NT2/D1 (cell line): ENCODE results near the gene ARHGAP45.

ENCODE experiments used
- DNase-seq: peaks from one replicate; pipeline ENCODE4 v3.0.0-alpha.2; 2011; ENCODE audit warnings: low read depth, low spot score
- H3K27me3 ChIP-seq: 2 replicates; pipeline ENCODE4 v1.6.0; 2011; ENCODE audit warnings: mild to moderate bottlenecking; ENCODE audit not compliant: insufficient read length, insufficient read depth
- H3K36me3 ChIP-seq: 2 replicates; pipeline ENCODE4 v1.6.1; 2011; ENCODE audit warnings: mild to moderate bottlenecking, low read length, mixed read lengths; ENCODE audit not compliant: insufficient read depth, insufficient read length
- H3K4me1 ChIP-seq: 2 replicates; pipeline ENCODE4 v1.5.1; 2011; ENCODE audit not compliant: insufficient read depth, insufficient read length
- H3K4me3 ChIP-seq: 2 replicates; pipeline ENCODE4 v1.5.1; 2011; ENCODE audit warnings: low read depth; ENCODE audit not compliant: insufficient read length
- H3K9ac ChIP-seq: 2 replicates; pipeline ENCODE4 v1.6.0; 2011; ENCODE audit warnings: low read depth; ENCODE audit not compliant: insufficient read length
- H3K9me3 ChIP-seq: 2 replicates; pipeline ENCODE4 v1.5.1; 2011; ENCODE audit warnings: mild to moderate bottlenecking, low read length; ENCODE audit not compliant: insufficient read depth
- SUZ12 ChIP-seq: IDR thresholded peaks from 2 replicates; pipeline ENCODE4 v1.6.1; 2011; ENCODE audit not compliant: insufficient read length, insufficient read depth; ENCODE audit errors: extremely low read depth
- YY1 ChIP-seq: IDR thresholded peaks from 2 replicates; pipeline ENCODE4 v1.6.1; 2011; ENCODE audit not compliant: insufficient read length, insufficient read depth
- ZNF274 ChIP-seq: IDR thresholded peaks from 2 replicates; pipeline ENCODE4 v1.6.1; 2011; ENCODE audit warnings: mild to moderate bottlenecking, low read depth, low read length

Gene ARHGAP45

DNA sequence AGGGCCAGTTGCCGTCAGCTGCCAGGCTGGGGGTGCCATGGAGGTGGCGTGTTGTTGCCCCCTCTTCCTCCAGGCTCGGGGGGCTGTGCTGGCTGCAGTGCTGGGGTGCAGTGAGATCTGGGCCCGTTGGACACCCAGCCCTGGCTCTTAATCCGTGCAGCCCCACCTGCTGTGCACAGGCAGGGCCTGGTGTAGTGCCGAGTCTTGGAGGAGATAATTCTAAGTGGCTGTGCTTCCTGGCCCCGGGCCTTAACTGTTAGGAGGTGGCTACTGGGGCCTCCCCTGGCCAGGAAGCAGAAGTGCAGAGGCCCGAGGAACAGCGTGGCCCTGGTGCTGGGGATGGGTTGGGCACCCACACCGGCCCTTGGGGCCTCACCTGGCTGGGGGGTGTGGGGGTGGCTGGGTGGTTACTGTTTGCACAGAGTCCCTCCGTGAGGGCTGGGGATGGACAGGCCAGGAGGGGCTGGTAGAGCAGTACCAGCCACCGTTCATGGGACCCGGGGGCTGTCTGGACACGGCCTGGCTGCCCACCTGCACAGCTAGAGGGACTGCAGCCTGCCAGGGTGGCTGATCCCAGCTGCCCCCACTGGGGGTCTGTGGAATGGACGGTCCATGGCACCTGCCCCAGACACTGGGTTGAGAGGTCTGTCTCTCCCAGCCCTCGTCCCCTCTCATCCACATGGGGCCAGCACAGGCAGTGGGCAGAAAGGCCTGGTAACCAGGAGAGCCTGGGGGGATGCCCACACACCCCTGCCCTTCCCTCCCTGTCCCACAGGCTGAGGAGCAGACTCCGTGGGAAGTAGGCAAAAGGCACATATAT is 40.1 kb downstream of the ARHGAP45 start:
- TF ChIP-seq SUZ12 (no peak), ZNF274 (no peak), YY1 (no peak)
- H3K4me1 ChIP-seq, result peaks cover 19% of the 10 kb centered on the region
- peaks cover 57% of the 10 kb centered on the region for H3K36me3 ChIP-seq
- H3K4me3 ChIP-seq, result no peak overlapping the region
- no peaks in the 10 kb centered on the region for H3K9me3 ChIP-seq
- peak overlapping the region; percentile 42 for H3K9ac ChIP-seq
- no peaks in the 10 kb centered on the region for H3K27me3 ChIP-seq
- no peak for DNase-seq

DNA sequence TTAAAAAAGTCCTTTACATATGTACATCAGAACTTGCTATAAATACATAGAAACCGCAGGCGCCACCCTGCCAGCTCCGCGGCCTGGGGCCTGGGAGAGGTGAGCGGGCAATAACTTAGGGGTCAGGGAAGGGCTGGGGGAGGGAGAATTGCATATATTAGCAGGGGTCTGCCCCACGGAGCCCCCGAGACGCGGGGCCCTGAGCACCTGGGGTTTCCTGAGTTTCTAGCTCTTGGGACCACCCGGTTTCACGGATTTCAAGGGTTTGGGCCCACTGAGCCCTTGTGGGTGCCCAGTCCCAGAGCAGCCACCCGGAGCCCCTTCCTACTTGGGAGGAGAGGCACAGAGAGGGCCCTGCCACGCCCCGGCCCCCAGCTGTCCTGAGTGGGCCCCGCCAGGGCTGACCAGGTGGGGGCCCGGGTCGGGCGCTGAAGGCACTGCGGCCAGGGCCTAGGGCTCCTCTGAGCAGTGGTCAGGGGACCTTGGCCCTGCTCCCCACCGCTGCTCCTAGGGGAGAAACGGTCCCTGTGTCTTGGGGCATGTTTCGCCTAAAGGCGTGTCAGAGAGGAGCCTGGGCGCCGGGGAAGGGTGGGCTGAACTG is 40.8 kb downstream of the ARHGAP45 start:
- peak overlapping the region; percentile 42 for H3K9ac ChIP-seq
- H3K4me1 ChIP-seq, result peaks cover 21% of the 10 kb centered on the region
- no peak for DNase-seq
- no peaks in the 10 kb centered on the region for H3K27me3 ChIP-seq
- no peaks in the 10 kb centered on the region for H3K9me3 ChIP-seq
- H3K4me3 ChIP-seq, result no peak overlapping the region
- TF ChIP-seq ZNF274 (no peak), SUZ12 (no peak), YY1 (no peak)
- peaks cover 63% of the 10 kb centered on the region for H3K36me3 ChIP-seq

DNA sequence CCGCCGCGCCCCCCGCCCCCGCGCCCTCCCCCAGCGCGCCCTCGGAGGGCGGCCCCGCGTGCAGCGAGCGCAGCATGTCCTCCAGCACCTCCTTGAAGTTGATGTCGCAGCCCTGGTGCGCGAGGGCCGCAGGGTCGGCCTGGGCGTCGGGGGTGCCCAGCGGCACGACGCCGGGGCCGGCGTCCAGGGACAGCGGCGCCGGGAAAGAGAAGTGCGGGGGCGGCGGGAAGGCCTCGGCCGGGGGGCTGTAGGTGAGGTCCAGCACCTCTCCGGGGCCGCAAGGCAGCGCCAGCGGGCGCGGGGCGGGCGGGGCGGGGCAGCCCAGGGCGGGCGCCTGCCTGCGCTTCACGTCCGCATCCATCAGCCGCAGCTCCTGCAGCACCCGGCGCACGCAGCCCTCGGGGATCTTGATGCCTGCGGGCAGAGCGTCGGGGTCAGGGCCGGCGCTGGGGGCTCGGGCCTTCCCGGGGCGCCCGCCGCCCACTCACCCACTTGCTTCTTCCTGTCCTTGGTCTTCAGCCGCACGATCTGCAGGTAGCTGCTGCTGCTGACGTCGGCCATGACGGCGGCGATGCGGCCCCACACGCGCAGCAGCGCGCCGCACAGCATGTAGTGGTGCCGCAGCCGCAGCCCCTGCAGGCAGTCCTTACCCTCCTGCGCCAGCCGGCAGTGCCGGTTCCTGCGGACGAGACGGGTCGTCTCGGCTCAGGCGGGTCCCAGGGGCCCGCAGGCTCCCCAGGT is 41.5 kb downstream of the ARHGAP45 start:
- Histone ChIP-seq H3K9ac (no peak overlapping the region), H3K27me3 (no peaks in the 10 kb centered on the region), H3K9me3 (no peaks in the 10 kb centered on the region), H3K36me3 (peaks cover 70% of the 10 kb centered on the region), H3K4me3 (no peak overlapping the region), H3K4me1 (peaks cover 25% of the 10 kb centered on the region)
- no peak for TF ChIP-seq YY1
- no peak for TF ChIP-seq ZNF274
- no peak for DNase-seq

GRCh38 chr19:1109032-1109551 is 42.1 kb downstream of the ARHGAP45 start:
- peaks cover 76% of the 10 kb centered on the region for H3K36me3 ChIP-seq
- no peaks in the 10 kb centered on the region for H3K27me3 ChIP-seq
- no peak overlapping the region for H3K9ac ChIP-seq
- DNase-seq, result no peak
- TF ChIP-seq SUZ12 (no peak), ZNF274 (no peak)
- H3K4me3 ChIP-seq, result no peak overlapping the region
- H3K9me3 ChIP-seq, result no peaks in the 10 kb centered on the region
- H3K4me1 ChIP-seq, result peaks cover 32% of the 10 kb centered on the region

DNA sequence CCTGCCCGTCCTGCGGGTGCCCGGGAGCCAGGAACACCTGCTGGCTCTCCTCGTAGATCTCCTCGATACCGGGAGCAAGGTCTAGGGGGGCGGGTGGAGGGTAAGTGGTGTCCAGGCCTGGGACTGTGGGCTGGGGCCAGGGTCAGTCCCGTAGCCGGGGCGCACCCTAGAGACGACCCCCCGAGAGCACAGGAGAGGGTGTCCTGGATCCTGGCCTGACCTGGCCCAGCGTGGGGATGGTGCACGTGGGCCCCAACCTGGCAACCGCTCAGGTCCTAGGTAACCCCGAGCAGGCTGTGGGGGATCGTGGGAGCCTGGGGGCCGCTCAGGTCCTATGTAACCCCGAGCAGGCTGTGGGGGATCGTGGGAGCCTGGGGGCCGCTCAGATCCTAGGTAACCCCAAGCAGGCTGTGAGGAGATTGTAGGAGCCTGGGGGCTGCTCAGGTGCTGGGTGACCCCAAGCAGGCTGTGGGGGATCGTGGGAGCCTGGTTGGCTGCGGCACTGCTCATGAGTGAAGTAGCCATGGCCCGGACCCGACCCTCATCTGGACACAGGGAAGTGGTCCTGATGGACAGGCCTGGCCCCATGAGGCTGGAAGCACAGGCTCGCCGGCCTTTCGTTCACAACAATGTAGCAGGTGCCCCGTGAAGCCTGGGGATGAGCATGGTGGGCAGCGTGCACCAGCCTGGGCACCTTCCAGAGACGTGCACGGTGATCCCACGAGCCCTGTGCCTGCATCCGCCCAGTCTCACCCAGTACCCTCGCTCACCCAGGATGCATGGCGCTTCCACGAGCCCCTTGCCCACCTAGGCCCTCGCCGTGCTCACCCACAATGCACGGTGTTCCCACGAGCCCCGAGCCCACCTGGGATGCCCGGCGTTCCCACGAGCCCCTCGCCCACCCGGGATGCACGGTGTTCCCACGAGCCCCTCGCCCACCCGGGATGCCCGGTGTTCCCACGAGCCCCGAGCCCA is 43.0 kb downstream of the ARHGAP45 start:
- H3K9me3 ChIP-seq, result no peaks in the 10 kb centered on the region
- no peaks in the 10 kb centered on the region for H3K27me3 ChIP-seq
- H3K4me1 ChIP-seq, result peaks cover 34% of the 10 kb centered on the region
- DNase-seq, result no peak
- H3K9ac ChIP-seq, result no peak overlapping the region
- H3K36me3 ChIP-seq, result peaks cover 79% of the 10 kb centered on the region
- no peak overlapping the region for H3K4me3 ChIP-seq
- TF ChIP-seq SUZ12, result no peak
- no peak for TF ChIP-seq ZNF274
- no peak for TF ChIP-seq YY1

DNA sequence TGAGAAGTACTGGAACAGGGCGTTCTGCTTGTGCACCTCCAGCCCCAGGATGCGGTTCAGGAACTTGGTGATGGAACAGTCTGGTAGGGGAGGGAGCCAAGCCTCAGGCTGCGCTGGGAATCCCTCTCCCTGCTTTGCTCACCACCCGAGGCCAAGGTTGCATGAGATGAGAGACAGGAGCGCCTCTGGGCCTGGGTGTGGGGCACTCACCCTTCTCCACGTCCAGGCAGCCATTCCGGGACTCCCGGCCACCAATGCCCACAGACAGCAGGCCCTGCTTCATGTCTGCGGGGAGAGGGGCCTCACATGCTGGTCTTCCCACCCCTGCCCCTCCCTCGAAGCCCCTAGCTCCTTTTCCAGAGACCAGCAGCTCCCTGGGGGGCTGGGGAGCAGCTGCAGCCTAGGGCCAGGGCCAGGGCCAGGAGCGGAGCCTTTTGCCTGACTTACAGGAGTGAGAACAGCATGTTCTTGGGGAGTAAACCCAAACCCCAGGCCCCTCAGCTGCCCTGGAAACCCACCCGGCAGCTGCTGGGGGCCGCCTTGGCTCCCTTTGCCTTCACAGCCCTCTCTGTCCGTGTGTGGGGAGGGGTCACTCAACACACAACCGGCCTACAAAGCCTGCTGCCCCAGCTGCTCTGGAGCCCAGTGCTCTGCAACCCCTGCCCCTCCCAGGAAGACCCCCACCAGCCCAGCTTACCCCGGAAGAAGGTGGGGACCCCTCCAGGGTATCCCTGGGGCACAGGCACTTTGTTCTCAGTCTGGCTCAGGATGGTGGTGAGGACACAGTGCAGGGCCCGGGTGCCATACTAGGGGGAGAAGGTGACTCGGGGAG is 44.1 kb downstream of the ARHGAP45 start:
- no peaks in the 10 kb centered on the region for H3K27me3 ChIP-seq
- TF ChIP-seq SUZ12, result no peak
- TF ChIP-seq ZNF274, result no peak
- TF ChIP-seq YY1, result no peak
- DNase-seq, result no peak
- H3K36me3 ChIP-seq, result peaks cover 77% of the 10 kb centered on the region
- peaks cover 28% of the 10 kb centered on the region for H3K4me1 ChIP-seq
- no peak overlapping the region for H3K4me3 ChIP-seq
- no peak overlapping the region for H3K9ac ChIP-seq
- H3K9me3 ChIP-seq, result no peaks in the 10 kb centered on the region
